GM18867 (cell line): ENCODE data around the gene RAMP3.
"Not testable (repeated sequence)": the region's sequence is repeated elsewhere in the genome, so short reads cannot be mapped to it uniquely, and the experiment has no call there.

Experiments used
- ATAC-seq: cut with Tn5 transposase; IDR thresholded peaks from one replicate; pipeline ENCODE4 v1.9.1; 2021; ENCODE audit warnings: mild to moderate bottlenecking, moderate library complexity; ENCODE audit not compliant: unreplicated experiment

Gene RAMP3

GRCh38 chr7:45131891-45132290, 25.7 kb upstream of the RAMP3 start:
- ATAC-seq = no peak

GRCh38 chr7:45132708-45133320, 24.8 kb upstream of the RAMP3 start:
- no peak for ATAC-seq

- no peak for ATAC-seq
These were observed 24.2 kb upstream of the RAMP3 start for GRCh38 chr7:45133352-45133751.

- no peak for ATAC-seq
These were observed 23.7 kb upstream of the RAMP3 start for GRCh38 chr7:45133877-45134276.

DNA sequence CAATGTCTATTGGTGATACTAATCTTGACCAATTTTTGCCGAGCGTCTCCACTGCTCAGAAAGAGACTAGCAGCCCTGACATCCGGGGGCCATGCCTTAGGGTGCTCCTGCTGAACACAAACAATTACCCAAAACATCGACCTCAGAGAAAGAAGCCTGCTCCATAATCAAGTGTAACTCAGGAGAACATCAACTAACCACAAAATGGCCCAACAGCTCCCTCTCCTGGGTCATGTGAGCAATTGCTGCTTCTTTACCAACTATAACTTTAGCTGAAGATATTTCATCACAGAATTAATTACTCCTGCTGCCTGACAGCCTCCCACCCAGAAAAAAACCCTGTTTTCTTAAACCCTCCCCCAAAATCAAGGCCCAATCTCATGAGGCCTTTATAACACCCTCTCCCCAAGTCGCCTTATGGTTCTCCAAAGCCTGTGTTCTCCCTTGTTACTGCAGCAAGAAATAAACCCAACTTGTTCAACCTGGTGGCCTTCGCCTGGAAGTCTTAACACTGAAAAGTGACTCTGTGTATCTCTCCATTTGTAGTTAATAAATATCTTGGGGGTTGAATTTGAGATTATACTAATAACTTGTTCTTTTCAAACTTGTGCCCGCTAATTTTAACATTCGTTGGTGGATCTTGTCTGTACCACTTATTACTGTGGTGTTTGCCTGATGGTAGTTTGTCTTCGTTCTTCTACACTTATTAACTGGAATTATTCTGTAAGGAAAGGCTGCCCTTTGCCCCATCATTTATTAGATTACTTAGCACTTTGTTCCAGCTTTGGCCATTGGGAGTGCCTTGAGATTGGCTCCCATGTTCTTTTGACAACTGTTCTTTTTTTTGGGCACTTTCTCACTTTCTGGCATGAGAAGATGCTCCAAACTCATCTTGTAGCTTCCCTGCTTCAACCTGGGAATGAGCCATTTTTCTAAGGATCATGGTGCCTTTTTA, 21.2 kb upstream of the RAMP3 start:
- no peak for ATAC-seq

GRCh38 chr7:45138433-45139267, 18.9 kb upstream of the RAMP3 start:
- ATAC-seq = no peak

- no peak for ATAC-seq
These were observed 16.8 kb upstream of the RAMP3 start for GRCh38 chr7:45140827-45141226.

DNA sequence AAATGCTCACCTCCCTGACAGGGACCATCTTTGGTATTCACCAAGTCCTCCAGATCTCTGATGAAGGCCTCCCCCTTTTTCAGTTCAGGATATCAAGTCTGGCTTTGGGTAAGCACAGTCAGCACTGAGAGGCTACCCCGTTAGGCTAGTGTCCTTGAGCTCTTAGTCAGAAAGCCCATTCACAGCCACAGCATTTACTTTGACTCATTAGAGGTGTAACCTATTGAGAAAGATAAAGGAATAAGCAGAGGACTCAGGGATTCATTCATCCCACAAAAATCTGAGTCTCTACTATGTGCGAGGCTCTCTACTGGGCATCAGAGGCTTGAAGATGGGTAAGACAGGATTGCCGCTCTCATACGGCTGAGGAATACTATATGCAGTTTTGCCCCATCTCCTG, 14.0 kb upstream of the RAMP3 start:
- ATAC-seq = no peak

- ATAC-seq = no peak
These were observed 11.7 kb upstream of the RAMP3 start for GRCh38 chr7:45145881-45146280.

DNA sequence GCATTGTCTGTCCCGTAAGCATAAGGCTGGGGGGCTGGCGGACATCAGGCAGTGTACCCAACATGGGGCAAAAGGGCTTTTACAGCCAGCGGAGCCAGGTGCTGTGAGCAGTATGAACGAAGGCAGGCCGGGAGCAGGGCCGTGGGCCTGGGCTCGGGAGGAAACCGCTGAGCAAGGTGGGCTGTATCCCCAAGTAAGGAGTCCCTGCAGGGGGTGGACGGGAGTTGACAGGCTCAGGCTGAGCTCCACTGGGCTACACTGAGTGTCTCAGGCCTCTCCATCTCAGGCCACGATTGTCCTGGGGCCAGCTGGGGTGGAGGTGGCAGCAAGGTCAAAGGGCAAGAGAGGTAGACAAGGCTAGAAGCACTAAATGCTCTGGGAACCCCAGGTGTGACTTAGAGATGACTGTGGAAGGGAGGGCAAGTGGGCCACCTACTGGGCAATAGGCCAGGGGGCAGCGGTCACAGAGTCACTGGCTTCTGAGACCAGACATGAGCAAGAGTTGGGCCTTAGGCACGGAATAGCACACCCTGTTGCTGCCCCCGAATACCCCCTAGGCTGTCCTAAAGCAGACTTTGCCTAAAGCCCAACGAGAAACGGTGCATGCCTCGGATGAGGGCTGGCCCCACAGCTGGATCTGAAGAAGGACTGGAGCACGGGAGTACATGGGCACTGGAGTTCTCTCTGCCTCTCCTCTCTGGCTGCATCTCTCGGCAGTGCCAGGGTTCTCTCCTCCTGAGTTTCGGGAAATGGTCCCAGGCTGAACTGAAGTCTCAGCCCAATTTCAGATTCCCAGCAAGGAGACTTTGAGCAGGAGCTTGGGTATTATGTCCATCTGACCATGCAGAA, 10.8 kb upstream of the RAMP3 start:
- ATAC-seq = no peak

DNA sequence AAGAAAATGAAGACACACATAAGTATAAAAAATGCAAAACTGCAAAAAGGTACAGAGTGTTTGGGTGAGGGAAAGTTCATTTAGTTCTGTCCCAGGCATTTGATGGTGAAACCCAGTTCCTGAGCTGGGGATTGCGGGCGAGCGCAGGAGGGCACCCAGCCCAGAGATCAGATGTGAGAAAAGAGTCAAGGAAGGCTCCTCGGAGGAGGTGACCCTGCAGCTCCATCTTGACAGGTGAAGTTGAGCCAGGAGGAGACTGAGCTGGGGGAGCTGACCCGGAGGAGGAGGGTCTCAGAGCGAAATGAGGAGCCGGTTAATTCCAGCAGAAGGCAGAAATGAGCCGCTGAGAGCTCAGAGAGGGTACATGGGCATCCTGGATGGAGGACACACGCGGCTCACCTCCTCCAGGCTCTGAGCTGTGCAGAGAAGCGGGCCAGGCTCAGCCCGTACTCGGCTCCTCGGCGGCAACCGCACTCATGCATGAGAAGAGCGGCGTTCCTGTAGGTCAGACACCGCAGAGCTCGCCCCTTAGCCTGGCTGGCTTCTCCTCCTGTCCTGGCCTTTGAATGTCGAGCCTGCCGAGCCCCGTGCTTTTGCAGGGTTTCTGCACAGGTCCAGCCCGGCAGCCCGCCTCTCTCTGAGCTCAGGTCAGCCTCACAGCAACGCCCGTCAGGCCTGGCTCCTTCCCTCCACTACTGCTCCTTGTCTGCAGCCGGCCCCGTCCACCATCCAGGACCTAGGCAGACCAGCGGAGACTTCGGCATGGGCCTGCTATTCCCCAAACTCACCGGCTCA, 9.5 kb upstream of the RAMP3 start:
- ATAC-seq = no peak

GRCh38 chr7:45148653-45148973, 9.0 kb upstream of the RAMP3 start:
- no peak for ATAC-seq

DNA sequence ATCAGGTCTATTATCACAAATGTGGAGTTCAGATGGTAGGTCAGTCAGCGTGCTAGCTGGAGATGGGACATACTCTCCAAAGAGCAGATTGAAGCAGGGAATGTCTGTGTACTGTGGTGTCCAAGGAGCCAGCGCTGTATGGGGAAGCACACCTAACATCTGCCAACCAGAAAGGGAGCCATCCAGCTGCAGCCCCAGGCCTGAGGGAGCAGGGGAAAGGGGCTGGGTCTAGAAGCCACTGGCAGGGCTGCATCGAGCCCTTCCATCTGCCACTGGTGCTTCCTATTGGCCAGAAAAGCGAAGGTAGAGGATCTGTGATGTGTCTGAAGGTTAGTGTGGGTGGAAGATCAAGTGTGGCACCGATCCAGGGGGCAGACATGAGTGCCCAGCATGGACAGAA, 8.0 kb upstream of the RAMP3 start:
- ATAC-seq = no peak

DNA sequence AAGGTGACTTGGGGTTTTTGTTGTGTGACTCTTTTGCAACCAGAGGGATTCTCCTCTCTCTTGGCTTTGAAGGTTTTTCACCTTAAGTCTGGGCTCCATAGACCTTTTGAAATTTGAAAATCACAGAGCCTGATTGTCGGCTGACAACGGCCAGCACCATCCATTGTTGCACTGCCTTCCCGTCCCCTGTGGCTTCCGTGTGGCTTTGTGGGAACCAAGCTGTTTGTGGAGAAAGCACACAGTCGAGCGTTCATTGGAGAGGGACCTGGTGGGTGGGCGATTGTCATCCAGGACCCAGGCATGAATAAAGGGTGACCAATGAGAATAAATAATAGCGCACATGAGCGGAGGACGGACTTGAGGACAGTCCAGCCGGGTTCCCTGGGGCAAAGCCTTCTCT, 7.4 kb upstream of the RAMP3 start:
- no peak for ATAC-seq

DNA sequence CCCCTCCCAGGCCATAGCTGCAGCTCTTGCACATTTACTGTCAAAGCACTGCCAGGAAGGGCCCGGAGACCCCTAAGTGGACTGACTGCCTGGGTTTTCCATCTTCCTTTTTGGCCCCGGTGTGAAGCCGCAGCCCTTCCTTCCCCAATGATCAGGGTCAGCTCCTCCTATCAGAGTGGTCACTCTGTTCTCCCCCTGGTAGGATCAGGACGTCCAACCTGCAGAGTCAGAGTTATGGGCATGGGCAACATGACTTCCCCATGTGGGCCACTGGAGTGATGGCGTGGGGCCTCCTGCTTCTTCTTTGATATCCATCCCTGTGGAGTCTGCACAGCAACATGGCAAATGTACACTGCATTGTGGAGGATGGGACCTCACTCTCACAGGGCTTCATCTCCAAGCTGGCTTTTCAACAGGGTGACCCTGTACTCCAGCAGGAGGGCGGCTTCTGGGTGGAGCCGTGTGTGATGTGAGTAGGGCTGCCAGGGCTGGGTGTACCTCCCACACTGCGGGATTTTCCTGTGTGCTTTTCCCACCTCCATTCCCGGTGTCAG, 6.4 kb upstream of the RAMP3 start:
- no peak for ATAC-seq

GRCh38 chr7:45151967-45152366, 5.6 kb upstream of the RAMP3 start:
- no peak for ATAC-seq

- no peak for ATAC-seq
These were observed 4.4 kb upstream of the RAMP3 start for GRCh38 chr7:45153233-45153632.

DNA sequence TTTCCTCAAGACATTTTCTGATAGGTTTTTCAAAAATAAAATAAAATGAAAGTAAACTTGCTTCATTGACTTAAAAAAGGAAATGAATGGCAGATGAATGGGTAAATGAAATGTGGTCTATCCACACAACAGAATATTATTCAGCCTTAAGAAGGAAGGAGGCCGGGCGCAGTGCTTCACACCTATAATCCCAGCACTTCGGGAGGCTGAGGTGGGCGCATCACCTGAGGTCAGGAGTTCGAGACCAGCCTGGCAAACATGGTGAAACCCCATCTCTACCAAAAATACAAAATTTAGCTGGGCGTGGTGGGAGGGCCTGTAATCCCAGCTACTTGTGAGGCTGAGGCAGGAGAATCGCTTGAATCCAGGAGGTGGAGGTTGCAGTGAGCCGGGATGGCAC, 3.7 kb upstream of the RAMP3 start:
- not testable (repeated sequence) for ATAC-seq

DNA sequence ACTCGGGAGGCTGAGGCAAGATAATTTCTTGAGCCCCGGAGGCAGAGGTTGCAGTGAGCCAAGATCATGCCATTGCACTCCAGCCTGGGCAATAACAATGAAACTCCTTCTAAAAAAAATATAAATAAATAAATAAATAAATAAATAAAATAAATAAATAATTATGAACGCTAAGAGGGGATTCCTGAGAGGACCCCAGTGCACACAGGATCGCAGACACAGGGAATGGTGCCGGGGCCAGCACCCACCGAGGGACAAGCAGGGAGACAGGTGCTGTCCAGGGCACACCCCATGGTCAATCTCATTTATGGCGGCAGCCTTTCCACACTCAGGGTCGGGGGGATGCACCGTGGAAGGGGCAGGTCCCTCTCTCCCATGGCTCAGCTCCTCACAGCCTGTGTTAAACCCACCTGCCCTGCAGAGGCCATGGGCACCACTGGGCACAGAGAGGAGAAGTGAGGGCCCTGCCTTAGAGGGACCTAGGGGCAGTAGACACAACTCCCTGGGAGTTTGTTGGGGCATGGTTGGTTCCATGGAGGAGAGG, 2.2 kb upstream of the RAMP3 start:
- ATAC-seq = no peak
